ENCODE measurements around the gene GRIN3A.
"Not testable (repeated sequence)": the region's sequence is repeated elsewhere in the genome, so short reads cannot be mapped to it uniquely, and the experiment has no call there.

The GRIN3A gene

GRCh38 chr9:101736717-101737116 lies 1.7 kb downstream of the GRIN3A start:
- Histone ChIP-seq H3K36me3 (ENCODE audit: insufficient read depth, low read length) (no peaks in the 10 kb centered on the region), H3K4me1 (ENCODE audit: insufficient read depth, low read length, severe bottlenecking) (no peaks in the 10 kb centered on the region), H3F3A (ENCODE audit: insufficient read depth, low read length) (no peaks in the 10 kb centered on the region), H3K79me2 (ENCODE audit: insufficient read depth, low read length) (no peaks in the 10 kb centered on the region), H3K9me3 (ENCODE audit: low read length) (no peaks in the 10 kb centered on the region), H3K4me2 (ENCODE audit: low read length) (no peak overlapping the region), H3K9me2 (ENCODE audit: low read depth, low read length) (no peaks in the 10 kb centered on the region), H3K27me3 (ENCODE audit: insufficient read depth, low read length) (no peaks in the 10 kb centered on the region), H3K27ac (ENCODE audit: low read depth, low read length, poor library complexity, severe bottlenecking) (no peak overlapping the region), H3K9ac (ENCODE audit: low read length) (no peak overlapping the region), H2AFZ (ENCODE audit: low read length) (no peak overlapping the region), H4K20me1 (ENCODE audit: insufficient read depth, low read length) (no peaks in the 10 kb centered on the region), H3K4me3 (ENCODE audit: low read depth, low read length, poor library complexity, severe bottlenecking) (no peak overlapping the region)
- TF ChIP-seq EZH2 (IDR thresholded peaks at IDR 0.05; ENCODE audit: borderline replicate concordance, low read length) (no peak), CTCF (IDR thresholded peaks at IDR 0.05; ENCODE audit: low read length) (no peak)

- no peak overlapping the region for H3K4me3 ChIP-seq (ENCODE audit: low read depth, low read length, poor library complexity, severe bottlenecking)
- H3K79me2 ChIP-seq (ENCODE audit: insufficient read depth, low read length) = no peaks in the 10 kb centered on the region
- no peaks in the 10 kb centered on the region for H3K9me2 ChIP-seq (ENCODE audit: low read depth, low read length)
- no peak overlapping the region for H2AFZ ChIP-seq (ENCODE audit: low read length)
- H3K9ac ChIP-seq (ENCODE audit: low read length) = no peak overlapping the region
- H3K4me1 ChIP-seq (ENCODE audit: insufficient read depth, low read length, severe bottlenecking) = no peaks in the 10 kb centered on the region
- H4K20me1 ChIP-seq (ENCODE audit: insufficient read depth, low read length) = no peaks in the 10 kb centered on the region
- H3K36me3 ChIP-seq (ENCODE audit: insufficient read depth, low read length) = no peaks in the 10 kb centered on the region
- no peak for TF ChIP-seq EZH2 (IDR thresholded peaks at IDR 0.05; ENCODE audit: borderline replicate concordance, low read length)
- no peak for TF ChIP-seq CTCF (IDR thresholded peaks at IDR 0.05; ENCODE audit: low read length)
- no peaks in the 10 kb centered on the region for H3K9me3 ChIP-seq (ENCODE audit: low read length)
- H3F3A ChIP-seq (ENCODE audit: insufficient read depth, low read length) = no peaks in the 10 kb centered on the region
- no peaks in the 10 kb centered on the region for H3K27me3 ChIP-seq (ENCODE audit: insufficient read depth, low read length)
- no peak overlapping the region for H3K4me2 ChIP-seq (ENCODE audit: low read length)
- H3K27ac ChIP-seq (ENCODE audit: low read depth, low read length, poor library complexity, severe bottlenecking) = no peak overlapping the region
These were observed 7.0 kb downstream of the GRIN3A start for GRCh38 chr9:101731429-101731828.

GRCh38 chr9:101727612-101728524 lies 10.6 kb downstream of the GRIN3A start:
- H3K9ac ChIP-seq (ENCODE audit: low read length) = no peak overlapping the region
- no peaks in the 10 kb centered on the region for H3K4me1 ChIP-seq (ENCODE audit: insufficient read depth, low read length, severe bottlenecking)
- H3K4me2 ChIP-seq (ENCODE audit: low read length) = no peak overlapping the region
- peak; percentile 52 for TF ChIP-seq CTCF (IDR thresholded peaks at IDR 0.05; ENCODE audit: low read length)
- TF ChIP-seq EZH2 (IDR thresholded peaks at IDR 0.05; ENCODE audit: borderline replicate concordance, low read length) = no peak
- H4K20me1 ChIP-seq (ENCODE audit: insufficient read depth, low read length) = no peaks in the 10 kb centered on the region
- H3K4me3 ChIP-seq (ENCODE audit: low read depth, low read length, poor library complexity, severe bottlenecking) = no peak overlapping the region
- H3K9me2 ChIP-seq (ENCODE audit: low read depth, low read length) = no peaks in the 10 kb centered on the region
- H2AFZ ChIP-seq (ENCODE audit: low read length) = no peak overlapping the region
- H3K79me2 ChIP-seq (ENCODE audit: insufficient read depth, low read length) = no peaks in the 10 kb centered on the region
- no peak overlapping the region for H3K27ac ChIP-seq (ENCODE audit: low read depth, low read length, poor library complexity, severe bottlenecking)
- H3K36me3 ChIP-seq (ENCODE audit: insufficient read depth, low read length) = no peaks in the 10 kb centered on the region
- H3F3A ChIP-seq (ENCODE audit: insufficient read depth, low read length) = no peaks in the 10 kb centered on the region
- H3K27me3 ChIP-seq (ENCODE audit: insufficient read depth, low read length) = no peaks in the 10 kb centered on the region
- H3K9me3 ChIP-seq (ENCODE audit: low read length) = no peaks in the 10 kb centered on the region

- H3K9me2 ChIP-seq (ENCODE audit: low read depth, low read length); H3K27ac ChIP-seq (ENCODE audit: low read depth, low read length, poor library complexity, severe bottlenecking); H3K4me1 ChIP-seq (ENCODE audit: insufficient read depth, low read length, severe bottlenecking); H3K79me2 ChIP-seq (ENCODE audit: insufficient read depth, low read length); H3K27me3 ChIP-seq (ENCODE audit: insufficient read depth, low read length); H3F3A ChIP-seq (ENCODE audit: insufficient read depth, low read length); H3K4me2 ChIP-seq (ENCODE audit: low read length); H3K9me3 ChIP-seq (ENCODE audit: low read length); H3K4me3 ChIP-seq (ENCODE audit: low read depth, low read length, poor library complexity, severe bottlenecking); H2AFZ ChIP-seq (ENCODE audit: low read length); H4K20me1 ChIP-seq (ENCODE audit: insufficient read depth, low read length); H3K36me3 ChIP-seq (ENCODE audit: insufficient read depth, low read length); H3K9ac ChIP-seq (ENCODE audit: low read length): not testable (repeated sequence)
These were observed 14.2 kb downstream of the GRIN3A start for GRCh38 chr9:101724271-101724670.
